HUES6 (cell line): Measurements from ENCODE around the gene TNS1.

Source experiments
- H3K27ac ChIP-seq: 2 replicates; pipeline ENCODE4 v1.7.0; 2013; ENCODE audit warnings: low read depth, mild to moderate bottlenecking, low read length, inconsistent platforms
- H3K27me3 ChIP-seq: 2 replicates; pipeline ENCODE4 v1.6.1; 2013; ENCODE audit warnings: low read length; ENCODE audit not compliant: control insufficient read depth, insufficient read depth
- H3K36me3 ChIP-seq: 2 replicates; pipeline ENCODE4 v1.6.1; 2013; ENCODE audit warnings: low read length; ENCODE audit not compliant: control insufficient read depth, insufficient read depth
- H3K4me1 ChIP-seq: 2 replicates; pipeline ENCODE4 v1.6.1; 2013; ENCODE audit warnings: low read length; ENCODE audit not compliant: control insufficient read depth, insufficient read depth
- H3K4me3 ChIP-seq: 2 replicates; pipeline ENCODE4 v1.5.1; 2013; ENCODE audit warnings: low read depth, low read length
- H3K9ac ChIP-seq: one replicate; pipeline ENCODE4 v1.6.1; 2013; ENCODE audit warnings: mild to moderate bottlenecking, low read length
- H3K9me3 ChIP-seq: 2 replicates; pipeline ENCODE4 v1.6.1; 2013; ENCODE audit warnings: low read depth, low read length; ENCODE audit not compliant: control insufficient read depth, insufficient read depth

Gene TNS1

GRCh38 chr2:217784996-217785543, 217.7 kb downstream of the TNS1 start:
- Histone ChIP-seq H3K27ac (no peak overlapping the region), H3K36me3 (no peaks in the 10 kb centered on the region), H3K4me3 (no peak overlapping the region), H3K9ac (no peak overlapping the region), H3K4me1 (peaks cover 5% of the 10 kb centered on the region; the same call in 1 of the 2 replicates), H3K27me3 (peaks cover 10% of the 10 kb centered on the region; the same call in 1 of the 2 replicates), H3K9me3 (peaks cover 7% of the 10 kb centered on the region)

GRCh38 chr2:217783243-217783642, 219.6 kb downstream of the TNS1 start:
- no peak overlapping the region for H3K4me3 ChIP-seq
- no peak overlapping the region for H3K9ac ChIP-seq
- no peak overlapping the region for H3K27ac ChIP-seq
- H3K36me3 ChIP-seq, result no peaks in the 10 kb centered on the region
- H3K27me3 ChIP-seq, result peaks cover 10% of the 10 kb centered on the region; the same call in 1 of the 2 replicates
- H3K4me1 ChIP-seq, result no peaks in the 10 kb centered on the region
- peaks cover 7% of the 10 kb centered on the region for H3K9me3 ChIP-seq

GRCh38 chr2:217777906-217778305, 224.9 kb downstream of the TNS1 start:
- H3K36me3 ChIP-seq, result no peaks in the 10 kb centered on the region
- H3K4me1 ChIP-seq, result no peaks in the 10 kb centered on the region
- H3K27ac ChIP-seq, result no peak overlapping the region
- no peaks in the 10 kb centered on the region for H3K27me3 ChIP-seq
- H3K9ac ChIP-seq, result no peak overlapping the region
- no peak overlapping the region for H3K4me3 ChIP-seq
- H3K9me3 ChIP-seq, result no peaks in the 10 kb centered on the region

GRCh38 chr2:217776631-217777030, 226.2 kb downstream of the TNS1 start:
- H3K27ac ChIP-seq, result no peak overlapping the region
- H3K4me3 ChIP-seq, result no peak overlapping the region
- H3K9me3 ChIP-seq, result no peaks in the 10 kb centered on the region
- no peaks in the 10 kb centered on the region for H3K4me1 ChIP-seq
- H3K27me3 ChIP-seq, result no peaks in the 10 kb centered on the region
- H3K36me3 ChIP-seq, result no peaks in the 10 kb centered on the region
- H3K9ac ChIP-seq, result no peak overlapping the region

- H3K27ac ChIP-seq, result no peak overlapping the region
- no peaks in the 10 kb centered on the region for H3K36me3 ChIP-seq
- no peaks in the 10 kb centered on the region; the same call in 1 of the 2 replicates for H3K27me3 ChIP-seq
- no peaks in the 10 kb centered on the region for H3K9me3 ChIP-seq
- no peak overlapping the region for H3K4me3 ChIP-seq
- no peak overlapping the region for H3K9ac ChIP-seq
- no peaks in the 10 kb centered on the region for H3K4me1 ChIP-seq
Measured at GRCh38 chr2:217775920-217776503, 226.8 kb downstream of the TNS1 start.

GRCh38 chr2:217774232-217774631, 228.6 kb downstream of the TNS1 start:
- peaks cover 9% of the 10 kb centered on the region; the same call in 1 of the 2 replicates for H3K27me3 ChIP-seq
- H3K9ac ChIP-seq, result no peak overlapping the region
- H3K9me3 ChIP-seq, result no peaks in the 10 kb centered on the region
- H3K4me3 ChIP-seq, result no peak overlapping the region
- no peak overlapping the region for H3K27ac ChIP-seq
- H3K36me3 ChIP-seq, result no peaks in the 10 kb centered on the region
- H3K4me1 ChIP-seq, result no peaks in the 10 kb centered on the region

GRCh38 chr2:217773539-217773938, 229.3 kb downstream of the TNS1 start:
- no peak overlapping the region for H3K27ac ChIP-seq
- H3K27me3 ChIP-seq, result peaks cover 9% of the 10 kb centered on the region; the same call in 1 of the 2 replicates
- no peak overlapping the region for H3K9ac ChIP-seq
- no peak overlapping the region for H3K4me3 ChIP-seq
- H3K4me1 ChIP-seq, result no peaks in the 10 kb centered on the region
- H3K36me3 ChIP-seq, result no peaks in the 10 kb centered on the region
- no peaks in the 10 kb centered on the region for H3K9me3 ChIP-seq

GRCh38 chr2:217766356-217766755, 236.4 kb downstream of the TNS1 start:
- Histone ChIP-seq H3K27me3 (peaks cover 9% of the 10 kb centered on the region; the same call in 1 of the 2 replicates), H3K4me3 (no peak overlapping the region), H3K36me3 (no peaks in the 10 kb centered on the region), H3K9me3 (peaks cover 13% of the 10 kb centered on the region), H3K27ac (no peak overlapping the region), H3K9ac (no peak overlapping the region), H3K4me1 (no peaks in the 10 kb centered on the region)

GRCh38 chr2:217761645-217762277, 241.0 kb downstream of the TNS1 start:
- H3K4me3 ChIP-seq, result no peak overlapping the region
- no peaks in the 10 kb centered on the region for H3K27me3 ChIP-seq
- H3K4me1 ChIP-seq, result no peaks in the 10 kb centered on the region
- no peaks in the 10 kb centered on the region for H3K36me3 ChIP-seq
- peaks cover 13% of the 10 kb centered on the region for H3K9me3 ChIP-seq
- H3K9ac ChIP-seq, result no peak overlapping the region
- H3K27ac ChIP-seq, result no peak overlapping the region

- Histone ChIP-seq H3K4me3 (no peak overlapping the region), H3K9ac (no peak overlapping the region), H3K36me3 (no peaks in the 10 kb centered on the region), H3K4me1 (no peaks in the 10 kb centered on the region), H3K9me3 (peaks cover 13% of the 10 kb centered on the region), H3K27me3 (peaks cover 12% of the 10 kb centered on the region; the same call in 1 of the 2 replicates), H3K27ac (no peak overlapping the region)
Measured at GRCh38 chr2:217759991-217760390, 242.8 kb downstream of the TNS1 start.

GRCh38 chr2:217757108-217757463, 245.7 kb downstream of the TNS1 start:
- peaks cover 4% of the 10 kb centered on the region for H3K9me3 ChIP-seq
- peaks cover 23% of the 10 kb centered on the region; the same call in 1 of the 2 replicates for H3K27me3 ChIP-seq
- H3K9ac ChIP-seq, result no peak overlapping the region
- H3K4me3 ChIP-seq, result no peak overlapping the region
- no peaks in the 10 kb centered on the region for H3K4me1 ChIP-seq
- no peak overlapping the region for H3K27ac ChIP-seq
- no peaks in the 10 kb centered on the region for H3K36me3 ChIP-seq
